Measurements from ENCODE around the gene TIGD3. TPM values are rescaled to one million over a fixed set of nuclear protein-coding genes. Genes with fewer than 3 reads are reported as not detected.

The TIGD3 gene
- total and polyA plus RNA-seq, 2 of the 13 experiments (the other 11 are each of a cell fraction or from before 2014, with no cell fraction given), result 0.49 to 4.9 TPM

DNA sequence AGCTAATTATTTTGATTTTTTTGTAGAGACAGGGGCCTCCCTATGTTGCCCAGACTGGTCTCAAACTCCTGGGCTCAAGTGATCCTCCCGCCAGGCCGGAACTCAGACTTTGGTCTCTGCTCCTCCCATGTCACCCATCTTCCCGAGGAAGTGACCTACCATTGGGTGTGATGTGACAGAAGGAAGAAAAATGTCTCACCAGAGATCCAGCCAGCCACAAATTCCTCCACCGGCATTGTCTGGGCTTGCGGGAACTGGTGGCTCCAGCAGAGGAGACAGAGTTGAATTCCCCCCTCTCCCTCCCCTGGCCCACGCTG, 27.1 kb downstream of the TIGD3 start:
- Histone ChIP-seq H4K20me1 (ENCODE audit: insufficient read depth, low read length) (no peaks in the 10 kb centered on the region), H3K79me2 (ENCODE audit: insufficient read depth, low read length) (no peaks in the 10 kb centered on the region), H3K27me3 (ENCODE audit: control insufficient read depth in 1 of 2, insufficient read depth in 2 of 2, low read length in 2 of 2) (no peaks in the 10 kb centered on the region; a peak in 1 of 5 replicates), H3K9me3 (ENCODE audit: low read length) (no peaks in the 10 kb centered on the region), H3K4me2 (ENCODE audit: low read depth, low read length) (peak overlapping the region; percentile 95), H2AFZ (ENCODE audit: low read length) (no peak overlapping the region), H3K27ac (ENCODE audit: extremely low read length, insufficient read depth, low read length) (peak overlapping the region; percentile 88), H3K9ac (ENCODE audit: insufficient read depth, low read depth, low read length) (peak overlapping the region; percentile 71), H3K4me3 (replicated peaks in 1 of 3; ENCODE audit: insufficient read depth in 1 of 3, low read depth in 2 of 3, low read length in 3 of 3) (peak overlapping the region; percentile 14 to 82 (median 57); a peak in 5 of 6 replicates), H3K4me1 (ENCODE audit: insufficient read depth, low read length) (peaks cover 91% of the 10 kb centered on the region), H3K36me3 (replicated peaks in 1 of 2; ENCODE audit: control insufficient read depth in 1 of 2, insufficient read depth in 2 of 2, low read length in 2 of 2) (no peaks in the 10 kb centered on the region)
- ChIA-PET POLR2A (interaction anchor here (0.7 to 16.8 kb wide), 11 partner anchors 11 to 129 kb away, joined by 3 to 433 read pairs (median 8); partner anchors contain the start of genes DPF2, MALAT1 and NEAT1), CTCF (ENCODE audit: low intra/inter-chr PET ratio, low total read pairs) (no interaction called here)
- in situ Hi-C loops (cut with HindIII; ENCODE audit: extremely low pct_ligation_motif_present, low pct_unique_long_range_greater_than_20kb), result loop anchor here (5.0 kb wide), 1 partner anchor 36 kb away; no protein-coding TSS in a partner anchor
- peak; percentile 94 for DNase-seq (ENCODE audit: low spot score)
- no peak for ATAC-seq
- FAIRE-seq, result peak; percentile 99
- 0% methylated on average over 5 of the region's 6 CpGs for whole genome bisulfite sequencing (ENCODE audit: low lambda C conversion rate)
- intact Hi-C loops (cut with micrococcal nuclease; ENCODE audit: unreplicated experiment), result loop anchor here (1.0 to 2.0 kb wide), 3 partner anchors 10 to 35 kb away; no protein-coding TSS in a partner anchor
- no TSS peak for BruUV-seq (replicated peaks)
- no peak for TF ChIP-seq JUN (CRISPR knock-in tag; IDR thresholded peaks at IDR 0.05)
- TF ChIP-seq ZNF891 (CRISPR knock-in tag; IDR thresholded peaks at IDR 0.05), result no peak
- TF ChIP-seq ZNF331 (CRISPR knock-in tag; IDR thresholded peaks at IDR 0.05), result no peak
- TF ChIP-seq ZNF333 (CRISPR knock-in tag; IDR thresholded peaks at IDR 0.05; ENCODE audit: borderline replicate concordance), result no peak
- TF ChIP-seq, protein P1, sequence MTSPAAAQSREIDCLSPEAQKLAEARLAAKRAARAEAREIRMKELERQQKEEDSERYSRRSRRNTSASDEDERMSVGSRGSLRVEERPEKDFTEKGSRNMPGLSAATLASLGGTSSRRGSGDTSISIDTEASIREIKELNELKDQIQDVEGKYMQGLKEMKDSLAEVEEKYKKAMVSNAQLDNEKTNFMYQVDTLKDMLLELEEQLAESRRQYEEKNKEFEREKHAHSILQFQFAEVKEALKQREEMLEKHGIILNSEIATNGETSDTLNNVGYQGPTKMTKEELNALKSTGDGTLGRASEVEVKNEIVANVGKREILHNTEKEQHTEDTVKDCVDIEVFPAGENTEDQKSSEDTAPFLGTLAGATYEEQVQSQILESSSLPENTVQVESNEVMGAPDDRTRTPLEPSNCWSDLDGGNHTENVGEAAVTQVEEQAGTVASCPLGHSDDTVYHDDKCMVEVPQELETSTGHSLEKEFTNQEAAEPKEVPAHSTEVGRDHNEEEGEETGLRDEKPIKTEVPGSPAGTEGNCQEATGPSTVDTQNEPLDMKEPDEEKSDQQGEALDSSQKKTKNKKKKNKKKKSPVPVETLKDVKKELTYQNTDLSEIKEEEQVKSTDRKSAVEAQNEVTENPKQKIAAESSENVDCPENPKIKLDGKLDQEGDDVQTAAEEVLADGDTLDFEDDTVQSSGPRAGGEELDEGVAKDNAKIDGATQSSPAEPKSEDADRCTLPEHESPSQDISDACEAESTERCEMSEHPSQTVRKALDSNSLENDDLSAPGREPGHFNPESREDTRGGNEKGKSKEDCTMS (CRISPR knock-in tag; conservative IDR thresholded peaks at IDR 0.05), result no peak
- TF ChIP-seq ZNF879 (CRISPR knock-in tag; IDR thresholded peaks at IDR 0.05), result no peak
- no peak for TF ChIP-seq PHF20 (CRISPR knock-in tag; IDR thresholded peaks at IDR 0.05)
- no peak for TF ChIP-seq NBN (conservative IDR thresholded peaks at IDR 0.05)
- TF ChIP-seq, protein P2, sequence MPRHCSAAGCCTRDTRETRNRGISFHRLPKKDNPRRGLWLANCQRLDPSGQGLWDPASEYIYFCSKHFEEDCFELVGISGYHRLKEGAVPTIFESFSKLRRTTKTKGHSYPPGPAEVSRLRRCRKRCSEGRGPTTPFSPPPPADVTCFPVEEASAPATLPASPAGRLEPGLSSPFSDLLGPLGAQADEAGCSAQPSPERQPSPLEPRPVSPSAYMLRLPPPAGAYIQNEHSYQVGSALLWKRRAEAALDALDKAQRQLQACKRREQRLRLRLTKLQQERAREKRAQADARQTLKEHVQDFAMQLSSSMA (CRISPR knock-in tag; IDR thresholded peaks at IDR 0.05), result no peak
- TF ChIP-seq ZNF432 (CRISPR knock-in tag; IDR thresholded peaks at IDR 0.05; ENCODE audit: borderline replicate concordance), result no peak
- no peak for TF ChIP-seq NFATC3 (CRISPR knock-in tag; IDR thresholded peaks at IDR 0.05)
- no peak for TF ChIP-seq TAF1 (CRISPR knock-in tag; IDR thresholded peaks at IDR 0.05)
- TF ChIP-seq CTCF (CRISPR knock-in tag; IDR thresholded peaks at IDR 0.05), result no peak
- TF ChIP-seq TRIM24 (CRISPR knock-in tag; IDR thresholded peaks at IDR 0.05), result no peak
- no peak for TF ChIP-seq ZBTB38 (CRISPR knock-in tag; IDR thresholded peaks at IDR 0.05)
- TF ChIP-seq YY1 (IDR thresholded peaks at IDR 0.05; ENCODE audit: insufficient read depth, insufficient replicate concordance, low read depth, low read length), result no peak
- TF ChIP-seq POLR2G (IDR thresholded peaks at IDR 0.05; ENCODE audit: low read depth, low read length), result no peak
- TF ChIP-seq XRCC5 (optimal IDR thresholded peaks at IDR 0.05; ENCODE audit: low read length), result no peak
- TF ChIP-seq THRA (CRISPR knock-in tag; IDR thresholded peaks at IDR 0.05; ENCODE audit: borderline replicate concordance), result no peak
- TF ChIP-seq CEBPB (IDR thresholded peaks at IDR 0.05; ENCODE audit: borderline replicate concordance, low read depth, low read length), result no peak
- no peak for TF ChIP-seq ZNF431 (CRISPR knock-in tag; IDR thresholded peaks at IDR 0.05; ENCODE audit: borderline replicate concordance, low read depth)
